ENCODE results near the gene ZNF32.

Gene ZNF32

DNA sequence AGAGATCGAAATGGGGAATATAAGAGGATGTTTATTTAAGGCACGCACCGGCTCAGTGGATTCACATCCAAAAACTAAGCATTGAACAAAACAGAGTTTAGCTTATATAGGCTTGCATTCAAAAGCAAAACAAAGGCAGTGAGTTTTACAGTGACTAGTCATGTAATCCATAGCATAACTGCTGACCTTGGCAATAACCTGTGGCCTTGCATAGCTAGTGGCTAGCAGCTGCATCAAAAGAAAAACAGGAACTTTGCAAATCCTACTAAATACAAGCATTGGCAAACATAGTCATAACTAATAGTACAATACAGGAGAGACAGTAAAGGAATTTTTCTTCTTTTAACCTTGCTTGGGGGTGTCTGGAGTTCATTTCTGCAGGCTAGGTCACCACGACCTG is 52.1 kb downstream of the ZNF32 start:
- Mint-ChIP-seq H3K27me3 (ENCODE audit: low read depth) (peaks cover 12% of the 10 kb centered on the region), H3K4me3 (no peak overlapping the region), H3K36me3 (ENCODE audit: low read depth) (no peaks in the 10 kb centered on the region), H3K4me1 (peaks cover 21% of the 10 kb centered on the region), H3K9me3 (peaks cover 20% of the 10 kb centered on the region), H3K27ac (peak overlapping the region in 2 of 3 experiments; percentile 14 to 40)
- TF ChIP-seq, protein P1, sequence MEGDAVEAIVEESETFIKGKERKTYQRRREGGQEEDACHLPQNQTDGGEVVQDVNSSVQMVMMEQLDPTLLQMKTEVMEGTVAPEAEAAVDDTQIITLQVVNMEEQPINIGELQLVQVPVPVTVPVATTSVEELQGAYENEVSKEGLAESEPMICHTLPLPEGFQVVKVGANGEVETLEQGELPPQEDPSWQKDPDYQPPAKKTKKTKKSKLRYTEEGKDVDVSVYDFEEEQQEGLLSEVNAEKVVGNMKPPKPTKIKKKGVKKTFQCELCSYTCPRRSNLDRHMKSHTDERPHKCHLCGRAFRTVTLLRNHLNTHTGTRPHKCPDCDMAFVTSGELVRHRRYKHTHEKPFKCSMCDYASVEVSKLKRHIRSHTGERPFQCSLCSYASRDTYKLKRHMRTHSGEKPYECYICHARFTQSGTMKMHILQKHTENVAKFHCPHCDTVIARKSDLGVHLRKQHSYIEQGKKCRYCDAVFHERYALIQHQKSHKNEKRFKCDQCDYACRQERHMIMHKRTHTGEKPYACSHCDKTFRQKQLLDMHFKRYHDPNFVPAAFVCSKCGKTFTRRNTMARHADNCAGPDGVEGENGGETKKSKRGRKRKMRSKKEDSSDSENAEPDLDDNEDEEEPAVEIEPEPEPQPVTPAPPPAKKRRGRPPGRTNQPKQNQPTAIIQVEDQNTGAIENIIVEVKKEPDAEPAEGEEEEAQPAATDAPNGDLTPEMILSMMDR (IDR thresholded peaks at IDR 0.05; ENCODE audit: unreplicated experiment in 3 of 3), result no peak

DNA sequence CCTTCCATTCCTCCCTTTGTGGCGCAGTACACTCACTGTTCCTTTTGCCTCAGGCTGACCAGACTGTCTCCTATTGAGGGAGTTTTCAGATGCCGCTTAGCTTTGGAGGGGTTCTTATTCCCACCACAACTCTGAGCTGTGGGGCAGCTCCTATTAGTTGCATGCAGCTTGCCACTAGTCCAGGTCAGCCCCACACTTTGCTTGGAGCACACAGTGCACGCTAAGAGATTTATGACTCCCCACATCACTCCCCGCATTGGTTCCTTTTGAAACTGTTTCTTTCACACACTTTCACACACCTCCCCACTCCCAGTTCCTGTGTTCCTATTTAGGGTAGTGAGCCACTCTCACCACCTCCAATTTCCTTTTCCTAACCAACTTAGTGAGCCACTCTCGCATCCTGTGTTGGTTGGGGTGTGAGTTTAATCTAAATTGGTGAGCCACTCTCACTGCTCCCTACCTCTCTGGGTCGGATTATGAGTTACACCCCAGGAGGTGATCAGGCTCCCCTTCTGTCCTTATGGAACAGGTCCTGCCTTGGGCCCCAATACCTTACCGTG is 52.9 kb downstream of the ZNF32 start:
- peak overlapping the region in 1 of 3 experiments; percentile 7 for H3K4me3 Mint-ChIP-seq
- H3K27ac Mint-ChIP-seq, result peak overlapping the region in 1 of 3 experiments; percentile 24
- H3K27me3 Mint-ChIP-seq (ENCODE audit: low read depth), result peaks cover 5% of the 10 kb centered on the region
- H3K4me1 Mint-ChIP-seq, result peaks cover 21% of the 10 kb centered on the region
- TF ChIP-seq, protein P1 (IDR thresholded peaks at IDR 0.05; ENCODE audit: unreplicated experiment in 3 of 3), result no peak
- H3K9me3 Mint-ChIP-seq, result peaks cover 14% of the 10 kb centered on the region
- no peaks in the 10 kb centered on the region for H3K36me3 Mint-ChIP-seq (ENCODE audit: low read depth)

DNA sequence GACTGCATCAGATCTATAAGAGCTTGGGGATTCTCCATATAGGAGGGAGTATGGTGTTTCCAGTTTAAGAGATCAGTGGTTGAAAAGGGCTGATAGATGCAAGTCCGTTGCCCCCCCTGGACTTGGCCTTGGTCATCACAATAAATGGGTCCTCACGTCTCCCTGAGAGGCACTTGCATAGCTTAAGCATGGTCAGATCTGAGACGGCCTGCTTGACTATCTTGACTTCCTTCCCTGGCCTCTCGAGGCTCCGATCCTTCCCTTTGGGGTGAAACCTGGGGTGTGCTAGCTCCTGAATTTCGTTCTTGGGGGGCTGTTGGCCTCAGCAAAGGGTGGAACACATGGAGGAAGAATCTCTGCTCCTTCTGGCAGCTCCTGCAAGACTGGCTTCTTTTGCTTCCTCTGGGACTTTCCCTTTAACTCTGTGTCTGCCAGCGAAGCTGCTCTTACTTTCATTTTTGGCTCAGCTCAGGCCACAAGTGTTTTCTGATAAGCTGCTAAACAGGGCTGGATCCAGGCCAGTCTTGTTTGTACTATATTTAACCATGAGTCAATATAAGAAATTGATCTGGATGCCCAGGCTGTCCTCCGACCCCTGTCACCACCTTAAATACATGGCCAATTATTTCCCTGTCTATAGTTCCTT is 53.6 kb downstream of the ZNF32 start:
- H3K4me1 Mint-ChIP-seq, result peaks cover 21% of the 10 kb centered on the region
- TF ChIP-seq, protein P1 (IDR thresholded peaks at IDR 0.05; ENCODE audit: unreplicated experiment in 3 of 3), result no peak
- peaks cover 16% of the 10 kb centered on the region for H3K9me3 Mint-ChIP-seq
- peak overlapping the region in 1 of 3 experiments; percentile 18 for H3K4me3 Mint-ChIP-seq
- peaks cover 4% of the 10 kb centered on the region for H3K27me3 Mint-ChIP-seq (ENCODE audit: low read depth)
- peak overlapping the region in 2 of 3 experiments; percentile 24 to 69 for H3K27ac Mint-ChIP-seq
- H3K36me3 Mint-ChIP-seq (ENCODE audit: low read depth), result no peaks in the 10 kb centered on the region

All from nephron (organoid).